BJ (cell line): ENCODE data around the gene DNM1. TPM values are rescaled to one million over a fixed set of nuclear protein-coding genes. Genes with fewer than 3 reads are reported as not detected.

ENCODE experiments used
- CTCF ChIA-PET: fragments of 350-600 bp; formaldehyde crosslinking; extraction: SDS; loops from one replicate; lab custom pipeline; 2021; ENCODE audit warnings: antibody characterized with exemption, inconsistent platforms; lab: Yijun Ruan, JAX
- POLR2A ChIA-PET: fragments of 300-600 bp; sonication (Branson Sonifier 250); formaldehyde crosslinking; extraction: SDS; loops from one replicate; lab custom pipeline; 2021; ENCODE audit warnings: antibody characterized with exemption; lab: Charles Lee
- DNase-seq: peaks from one replicate; pipeline ENCODE4 v3.0.0-alpha.2; 2011; ENCODE audit warnings: low read depth
- H3K27me3 ChIP-seq: 2 replicates; pipeline ENCODE4 v1.6.0; 2011; ENCODE audit warnings: low read length; ENCODE audit not compliant: control insufficient read depth, insufficient read depth
- H3K36me3 ChIP-seq: 2 replicates; pipeline ENCODE4 v1.5.1; 2011; ENCODE audit warnings: low read length; ENCODE audit not compliant: control insufficient read depth, insufficient read depth
- H3K4me3 ChIP-seq: 2 replicates; pipeline ENCODE4 v1.5.1; 2011; ENCODE audit warnings: low read depth, mild to moderate bottlenecking, control low read depth, low read length
- polyA plus RNA-seq: library from polyadenylated mRNA; depleted of rRNA; stranded (reverse); fragments of >200 nt; gene quantifications from 2 replicates; pipeline ENCODE4 v1.2.3, GENCODE V29; 2011
- TF ChIP-seq, protein P1 (sequence below): IDR thresholded peaks from 2 replicates; pipeline ENCODE4 v1.5.1; 2011; ENCODE audit warnings: low read depth, mild to moderate bottlenecking, control low read depth, inconsistent platforms, low read length, moderate library complexity; ENCODE audit not compliant: insufficient read depth

The DNM1 gene
- polyA plus RNA-seq, 1 experiment = 8.4 TPM

DNA sequence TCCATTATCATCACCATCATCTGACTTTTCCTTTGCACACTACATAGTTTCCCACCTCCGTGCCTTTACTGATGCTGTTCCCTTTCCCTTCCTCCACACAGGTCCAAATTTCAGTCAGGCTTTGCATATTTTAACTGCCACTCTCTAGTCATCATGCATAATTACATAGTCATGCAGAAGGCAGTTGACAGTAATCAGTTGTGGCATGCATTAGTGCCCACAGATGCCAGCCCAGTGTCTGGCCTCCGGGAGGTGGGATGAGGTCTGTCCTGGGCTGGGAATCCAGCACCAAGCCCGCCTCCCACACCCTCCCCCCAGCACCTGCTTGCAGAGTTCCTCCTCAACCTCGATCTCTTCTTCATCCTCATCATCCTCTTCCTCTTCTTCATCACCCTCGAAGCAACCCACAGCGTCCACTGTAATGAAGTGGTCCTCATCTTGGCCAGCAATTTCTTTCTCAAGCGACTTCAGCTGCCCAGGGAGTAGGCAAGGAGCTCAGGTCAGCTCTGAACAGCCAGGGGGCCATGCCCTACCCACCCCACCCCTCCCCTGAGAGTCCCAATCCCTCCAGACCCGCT is 34.4 kb upstream of the DNM1 start:
- TF ChIP-seq, protein P1, sequence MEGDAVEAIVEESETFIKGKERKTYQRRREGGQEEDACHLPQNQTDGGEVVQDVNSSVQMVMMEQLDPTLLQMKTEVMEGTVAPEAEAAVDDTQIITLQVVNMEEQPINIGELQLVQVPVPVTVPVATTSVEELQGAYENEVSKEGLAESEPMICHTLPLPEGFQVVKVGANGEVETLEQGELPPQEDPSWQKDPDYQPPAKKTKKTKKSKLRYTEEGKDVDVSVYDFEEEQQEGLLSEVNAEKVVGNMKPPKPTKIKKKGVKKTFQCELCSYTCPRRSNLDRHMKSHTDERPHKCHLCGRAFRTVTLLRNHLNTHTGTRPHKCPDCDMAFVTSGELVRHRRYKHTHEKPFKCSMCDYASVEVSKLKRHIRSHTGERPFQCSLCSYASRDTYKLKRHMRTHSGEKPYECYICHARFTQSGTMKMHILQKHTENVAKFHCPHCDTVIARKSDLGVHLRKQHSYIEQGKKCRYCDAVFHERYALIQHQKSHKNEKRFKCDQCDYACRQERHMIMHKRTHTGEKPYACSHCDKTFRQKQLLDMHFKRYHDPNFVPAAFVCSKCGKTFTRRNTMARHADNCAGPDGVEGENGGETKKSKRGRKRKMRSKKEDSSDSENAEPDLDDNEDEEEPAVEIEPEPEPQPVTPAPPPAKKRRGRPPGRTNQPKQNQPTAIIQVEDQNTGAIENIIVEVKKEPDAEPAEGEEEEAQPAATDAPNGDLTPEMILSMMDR = no peak
- ChIA-PET CTCF (interaction anchor here (0.7 kb wide), 1 partner anchor 153 kb away, joined by 3 read pairs; no protein-coding TSS in a partner anchor), POLR2A (no interaction called here)
- DNase-seq = no peak
- Histone ChIP-seq H3K27me3 (no peaks in the 10 kb centered on the region), H3K4me3 (no peak overlapping the region), H3K36me3 (peaks cover 22% of the 10 kb centered on the region)

- CTCF ChIA-PET = interaction anchor here (0.5 to 0.7 kb wide), 2 partner anchors 11 to 152 kb away, joined by 3 to 5 read pairs; no protein-coding TSS in a partner anchor
- TF ChIP-seq, protein P1 = no peak
- POLR2A ChIA-PET = no interaction called here
- peaks cover 19% of the 10 kb centered on the region for H3K36me3 ChIP-seq
- H3K4me3 ChIP-seq = no peak overlapping the region
- no peak for DNase-seq
- H3K27me3 ChIP-seq = no peaks in the 10 kb centered on the region
These were observed 33.7 kb upstream of the DNM1 start for GRCh38 chr9:128169492-128169891.

- no peak overlapping the region for H3K4me3 ChIP-seq
- H3K36me3 ChIP-seq = peaks cover 19% of the 10 kb centered on the region
- CTCF ChIA-PET = interaction anchor here (0.6 to 1.3 kb wide), 2 partner anchors 45 to 271 kb away, joined by 3 read pairs; no protein-coding TSS in a partner anchor
- TF ChIP-seq, protein P1 = no peak
- no peaks in the 10 kb centered on the region for H3K27me3 ChIP-seq
- DNase-seq = no peak
- POLR2A ChIA-PET = no interaction called here
These were observed 33.3 kb upstream of the DNM1 start for GRCh38 chr9:128169925-128170324.

GRCh38 chr9:128174062-128174461 is 29.1 kb upstream of the DNM1 start:
- ChIA-PET POLR2A (no interaction called here), CTCF (interaction anchor here (1.5 to 1.8 kb wide), 2 partner anchors 10 to 13 kb away, joined by 4 to 10 read pairs; no protein-coding TSS in a partner anchor)
- H3K36me3 ChIP-seq = peaks cover 34% of the 10 kb centered on the region
- DNase-seq = no peak
- TF ChIP-seq, protein P1 = no peak
- H3K4me3 ChIP-seq = no peak overlapping the region
- H3K27me3 ChIP-seq = no peaks in the 10 kb centered on the region

- TF ChIP-seq, protein P1 = no peak
- Histone ChIP-seq H3K27me3 (no peaks in the 10 kb centered on the region), H3K4me3 (no peak overlapping the region), H3K36me3 (peaks cover 33% of the 10 kb centered on the region)
- ChIA-PET CTCF (interaction anchor here (0.6 to 1.8 kb wide), 5 partner anchors 8 to 20 kb away, joined by 3 to 10 read pairs (median 4); no protein-coding TSS in a partner anchor), POLR2A (no interaction called here)
- no peak for DNase-seq
These were observed 28.0 kb upstream of the DNM1 start for GRCh38 chr9:128175102-128175563.
